Hepatocyte (in vitro differentiated cells): ENCODE data around the gene PTPRM.

Experiments
- EZH2 ChIP-seq: fragments of 200-600 bp; sonication (generic); IDR thresholded peaks from 2 replicates; pipeline ENCODE4 v1.6.1; 2016; ENCODE audit warnings: antibody characterized with exemption, mild to moderate bottlenecking, borderline replicate concordance
- TF ChIP-seq, protein P1 (sequence below): fragments of 200-600 bp; sonication (generic); IDR thresholded peaks from 2 replicates; pipeline ENCODE4 v1.5.1; 2016; ENCODE audit warnings: antibody characterized with exemption, mild to moderate bottlenecking; ENCODE audit not compliant: poor library complexity

GRCh38 chr18:7600036-7600435 is 32.9 kb downstream of the PTPRM start:
- TF ChIP-seq, protein P1, sequence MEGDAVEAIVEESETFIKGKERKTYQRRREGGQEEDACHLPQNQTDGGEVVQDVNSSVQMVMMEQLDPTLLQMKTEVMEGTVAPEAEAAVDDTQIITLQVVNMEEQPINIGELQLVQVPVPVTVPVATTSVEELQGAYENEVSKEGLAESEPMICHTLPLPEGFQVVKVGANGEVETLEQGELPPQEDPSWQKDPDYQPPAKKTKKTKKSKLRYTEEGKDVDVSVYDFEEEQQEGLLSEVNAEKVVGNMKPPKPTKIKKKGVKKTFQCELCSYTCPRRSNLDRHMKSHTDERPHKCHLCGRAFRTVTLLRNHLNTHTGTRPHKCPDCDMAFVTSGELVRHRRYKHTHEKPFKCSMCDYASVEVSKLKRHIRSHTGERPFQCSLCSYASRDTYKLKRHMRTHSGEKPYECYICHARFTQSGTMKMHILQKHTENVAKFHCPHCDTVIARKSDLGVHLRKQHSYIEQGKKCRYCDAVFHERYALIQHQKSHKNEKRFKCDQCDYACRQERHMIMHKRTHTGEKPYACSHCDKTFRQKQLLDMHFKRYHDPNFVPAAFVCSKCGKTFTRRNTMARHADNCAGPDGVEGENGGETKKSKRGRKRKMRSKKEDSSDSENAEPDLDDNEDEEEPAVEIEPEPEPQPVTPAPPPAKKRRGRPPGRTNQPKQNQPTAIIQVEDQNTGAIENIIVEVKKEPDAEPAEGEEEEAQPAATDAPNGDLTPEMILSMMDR: no peak
- TF ChIP-seq EZH2: no peak
